ENCODE measurements around the gene RGS14. TPM values are rescaled to one million over a fixed set of nuclear protein-coding genes. Genes with fewer than 3 reads are reported as not detected.
"Not testable (repeated sequence)": the region's sequence is repeated elsewhere in the genome, so short reads cannot be mapped to it uniquely, and the experiment has no call there.

Gene RGS14
- total RNA-seq, 1 experiment from 2014 or later = 4.8 TPM

DNA sequence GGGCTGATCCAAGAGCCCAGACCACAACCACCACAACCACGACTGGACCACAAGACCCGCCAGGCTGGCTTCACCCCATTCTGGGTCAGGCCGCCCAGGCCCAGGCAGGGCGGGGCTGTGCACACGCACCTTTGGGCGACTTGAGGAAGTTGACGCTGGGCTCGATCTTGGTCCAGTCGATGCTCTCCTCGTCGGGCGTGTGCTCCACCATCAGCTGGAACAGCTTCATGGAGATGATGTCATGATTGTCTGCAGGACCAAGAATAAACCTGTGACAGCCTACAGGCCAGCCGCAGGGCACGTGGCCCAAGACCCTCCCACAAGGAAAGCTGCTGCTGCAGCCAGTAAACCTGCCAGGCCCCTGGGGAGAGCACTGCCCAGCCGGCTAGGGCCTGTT, 23.6 kb upstream of the RGS14 start:
- H3K36me3 ChIP-seq = peaks cover 21% of the 10 kb centered on the region
- no peaks in the 10 kb centered on the region for H3K9me3 ChIP-seq (replicated peaks)
- no peaks in the 10 kb centered on the region for H3K27me3 ChIP-seq
- no peaks in the 10 kb centered on the region for H3K4me1 ChIP-seq
- H3K4me3 ChIP-seq = no peak overlapping the region
- no peak overlapping the region for H3K27ac ChIP-seq
- DNase-seq = no peak

DNA sequence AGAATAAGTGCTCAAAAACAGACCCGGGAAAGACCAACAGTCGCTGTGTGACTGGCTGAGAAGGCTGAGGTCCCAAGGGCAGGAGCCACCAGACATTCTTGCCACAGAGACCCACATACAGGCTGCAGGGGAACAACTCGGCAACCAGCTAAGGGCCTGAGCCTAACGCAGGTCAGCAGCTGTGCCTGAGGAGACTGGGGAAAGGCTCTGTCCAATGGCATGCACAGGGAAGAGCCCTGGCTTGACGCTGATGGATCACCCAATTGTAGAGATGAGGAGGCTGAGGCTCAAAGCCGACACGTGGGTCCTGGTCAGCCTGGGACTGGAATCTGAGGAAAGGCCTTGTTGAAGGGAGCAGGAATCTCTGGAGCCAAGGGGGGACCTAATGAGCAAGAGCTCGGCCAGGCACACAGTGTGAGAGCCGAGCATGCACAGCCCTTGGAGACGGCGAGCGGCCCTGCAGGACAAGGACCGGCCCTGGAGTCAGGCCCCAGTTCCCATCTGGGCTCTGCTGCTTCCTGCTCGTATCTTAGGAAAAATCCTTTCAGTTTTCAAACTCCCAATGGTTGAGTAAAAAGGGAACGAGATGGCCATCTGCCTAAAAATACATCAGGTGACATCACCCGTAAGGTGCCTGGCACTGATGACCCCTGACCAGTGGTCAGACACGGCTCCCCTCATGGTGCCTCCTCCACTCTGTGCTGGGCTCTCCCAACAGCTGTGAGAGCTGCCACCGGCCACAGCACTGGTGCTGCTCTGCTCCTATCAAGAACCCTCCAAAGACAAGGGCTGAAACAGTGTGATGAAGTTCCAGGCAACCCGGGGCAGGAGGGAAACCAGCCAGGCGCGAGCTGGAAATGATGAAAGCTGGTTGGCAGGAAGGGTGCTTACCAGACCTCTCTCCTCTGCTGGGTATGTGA, 22.7 kb upstream of the RGS14 start:
- H3K9me3 ChIP-seq (replicated peaks) = no peaks in the 10 kb centered on the region
- H3K27ac ChIP-seq = no peak overlapping the region
- no peaks in the 10 kb centered on the region for H3K4me1 ChIP-seq
- H3K4me3 ChIP-seq = no peak overlapping the region
- no peak for DNase-seq
- H3K36me3 ChIP-seq = peaks cover 21% of the 10 kb centered on the region
- H3K27me3 ChIP-seq = no peaks in the 10 kb centered on the region

DNA sequence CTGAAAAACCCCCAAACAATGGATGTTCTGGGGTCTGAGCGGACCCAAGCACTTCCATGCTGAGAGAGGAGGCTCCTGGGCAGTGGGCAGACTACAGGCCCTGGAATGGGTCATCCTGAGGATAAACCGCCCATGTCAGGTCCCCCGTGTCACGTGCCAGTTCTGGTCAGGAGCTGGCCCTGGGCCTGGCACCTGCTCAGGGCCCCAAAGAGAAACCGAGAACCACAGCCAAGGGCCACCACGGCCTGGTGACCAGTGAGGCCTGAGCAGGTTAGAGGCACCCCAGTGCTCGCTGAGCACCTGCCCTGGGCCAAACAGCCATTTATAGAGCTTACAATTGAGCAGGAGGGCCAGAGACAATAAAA, 22.0 kb upstream of the RGS14 start:
- Histone ChIP-seq H3K9me3 (replicated peaks) (no peaks in the 10 kb centered on the region), H3K27ac (no peak overlapping the region), H3K4me1 (no peaks in the 10 kb centered on the region), H3K4me3 (no peak overlapping the region), H3K36me3 (peaks cover 19% of the 10 kb centered on the region), H3K27me3 (no peaks in the 10 kb centered on the region)
- no peak for DNase-seq

GRCh38 chr5:177336112-177336511, 21.6 kb upstream of the RGS14 start:
- Histone ChIP-seq H3K36me3 (peaks cover 19% of the 10 kb centered on the region), H3K27me3 (no peaks in the 10 kb centered on the region), H3K9me3 (replicated peaks) (no peaks in the 10 kb centered on the region), H3K27ac (no peak overlapping the region), H3K4me1 (no peaks in the 10 kb centered on the region), H3K4me3 (no peak overlapping the region)
- peak in 1 of 2 experiments; percentile 30 for DNase-seq

DNA sequence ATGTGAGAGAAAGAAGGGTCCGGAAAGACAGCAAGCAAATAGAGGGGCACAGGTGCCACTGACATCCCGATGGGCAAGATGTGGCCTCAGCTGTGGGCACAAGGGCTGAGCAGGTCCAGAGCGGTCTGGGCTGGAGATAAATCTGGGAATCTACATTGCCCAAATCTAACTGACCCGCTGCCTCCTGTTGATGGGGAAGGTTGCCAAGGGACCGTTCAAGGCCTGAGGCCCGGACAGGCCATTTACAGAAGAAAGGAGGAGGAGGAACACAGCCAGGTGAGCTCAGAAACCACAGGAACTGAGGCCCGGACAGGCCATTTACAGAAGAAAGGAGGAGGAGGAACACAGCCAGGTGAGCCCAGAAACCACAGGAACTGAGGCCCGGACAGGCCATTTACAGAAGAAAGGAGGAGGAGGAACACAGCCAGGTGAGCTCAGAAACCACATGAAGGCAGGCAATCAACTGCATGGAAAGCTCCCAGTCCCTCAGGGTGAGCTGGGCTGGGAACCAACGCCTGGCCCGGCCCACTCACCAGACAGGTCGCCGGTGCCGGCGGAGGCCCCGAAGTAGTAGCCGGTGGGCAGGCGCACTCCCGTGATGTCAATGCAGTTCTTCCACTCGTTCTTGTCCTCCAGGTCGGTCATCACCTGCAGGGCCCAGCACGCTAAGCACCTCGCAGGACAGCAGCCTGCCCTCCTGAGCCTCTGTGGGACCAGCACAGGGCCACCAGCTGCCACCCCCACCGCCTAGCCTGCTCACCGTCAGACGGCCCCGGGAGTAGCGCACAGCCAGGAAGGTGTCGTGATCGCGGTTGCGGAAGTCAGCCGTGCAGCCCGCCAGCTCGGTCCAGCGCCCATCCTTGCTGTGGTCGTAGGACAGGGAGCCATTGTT, 20.9 kb upstream of the RGS14 start:
- H3K36me3 ChIP-seq = peaks cover 25% of the 10 kb centered on the region
- no peak overlapping the region for H3K27ac ChIP-seq
- H3K9me3 ChIP-seq (replicated peaks) = no peaks in the 10 kb centered on the region
- no peaks in the 10 kb centered on the region for H3K27me3 ChIP-seq
- no peak overlapping the region for H3K4me3 ChIP-seq
- no peak for DNase-seq
- H3K4me1 ChIP-seq = no peaks in the 10 kb centered on the region

DNA sequence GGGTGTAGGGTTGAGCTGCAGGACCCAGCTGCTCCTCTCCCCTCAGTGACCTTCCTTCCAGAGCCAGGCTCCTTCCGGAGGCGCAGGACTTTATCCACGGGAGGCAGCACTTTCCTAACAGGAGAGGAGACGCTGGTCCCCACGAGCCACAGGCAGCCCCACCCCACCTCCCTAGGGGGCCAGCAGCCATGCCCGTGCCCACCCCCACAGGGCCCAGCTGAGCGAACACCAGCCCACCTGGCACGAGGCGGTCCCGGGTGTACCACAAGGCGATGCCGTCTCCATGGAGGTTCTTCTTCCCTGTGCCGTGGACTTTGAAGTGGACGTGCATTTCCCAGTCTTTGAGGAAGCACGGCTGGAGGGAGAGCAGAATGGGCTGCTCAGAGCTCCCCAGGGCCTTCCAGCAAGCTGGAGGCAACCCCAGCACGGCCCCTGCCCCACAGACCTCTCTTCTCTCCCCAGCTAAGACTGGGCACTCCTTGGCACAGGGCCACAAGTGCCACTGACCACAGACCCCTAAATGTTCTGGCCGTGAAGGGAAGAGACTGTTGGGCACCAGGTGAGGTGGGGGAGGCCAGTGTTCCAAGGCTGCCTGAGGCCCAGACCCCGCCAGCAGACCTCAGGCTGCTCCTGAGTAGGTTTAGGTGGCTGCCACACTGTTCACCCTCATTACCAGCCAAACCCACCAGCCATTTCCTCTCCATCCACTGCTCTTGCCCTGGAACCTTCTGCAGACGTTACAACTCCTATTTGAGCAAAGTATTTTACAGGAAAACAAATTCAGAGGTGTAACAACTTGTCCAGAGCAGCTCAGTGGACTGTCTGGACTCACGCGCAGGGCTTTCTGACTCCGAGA, 19.2 kb upstream of the RGS14 start:
- DNase-seq = no peak
- no peaks in the 10 kb centered on the region for H3K9me3 ChIP-seq (replicated peaks)
- no peaks in the 10 kb centered on the region for H3K27me3 ChIP-seq
- H3K36me3 ChIP-seq = peaks cover 30% of the 10 kb centered on the region
- H3K4me1 ChIP-seq = no peaks in the 10 kb centered on the region
- H3K4me3 ChIP-seq = no peak overlapping the region
- no peak overlapping the region for H3K27ac ChIP-seq

- no peak overlapping the region for H3K4me3 ChIP-seq
- DNase-seq = no peak
- no peaks in the 10 kb centered on the region for H3K9me3 ChIP-seq (replicated peaks)
- peaks cover 26% of the 10 kb centered on the region for H3K36me3 ChIP-seq
- no peaks in the 10 kb centered on the region for H3K27me3 ChIP-seq
- no peaks in the 10 kb centered on the region for H3K4me1 ChIP-seq
- H3K27ac ChIP-seq = no peak overlapping the region
These were observed 18.6 kb upstream of the RGS14 start for GRCh38 chr5:177339107-177339638.

DNA sequence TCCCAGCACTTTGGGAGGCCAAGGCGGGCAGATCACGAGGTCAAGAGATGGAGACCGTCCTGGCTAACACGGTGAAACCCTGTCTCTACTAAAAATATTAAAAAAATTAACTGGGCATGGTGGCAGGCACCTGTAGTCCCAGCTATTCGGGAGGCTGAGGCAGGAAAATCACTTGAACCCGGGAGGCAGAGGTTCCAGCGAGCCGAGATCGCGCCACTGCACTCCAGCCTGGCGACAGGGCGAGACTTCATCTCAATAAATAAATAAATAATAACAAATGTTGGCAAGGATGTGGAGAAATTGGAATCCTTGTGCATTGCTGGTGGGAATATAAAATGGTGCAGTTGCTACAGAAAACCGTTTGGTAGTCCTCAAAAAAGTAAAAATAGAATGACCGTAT, 14.7 kb upstream of the RGS14 start:
- not testable (repeated sequence) for H3K4me3 ChIP-seq; H3K27ac ChIP-seq; H3K9me3 ChIP-seq (replicated peaks); H3K4me1 ChIP-seq; H3K27me3 ChIP-seq; DNase-seq
- peaks cover 22% of the 10 kb centered on the region; the same call in 1 of the 2 replicates for H3K36me3 ChIP-seq

- Histone ChIP-seq H3K27me3 (no peaks in the 10 kb centered on the region), H3K9me3 (replicated peaks) (no peaks in the 10 kb centered on the region), H3K4me3 (no peak overlapping the region), H3K4me1 (no peaks in the 10 kb centered on the region), H3K27ac (no peak overlapping the region), H3K36me3 (peaks cover 22% of the 10 kb centered on the region; the same call in 1 of the 2 replicates)
- no peak for DNase-seq
These were observed 13.9 kb upstream of the RGS14 start for GRCh38 chr5:177343777-177344176.

DNA sequence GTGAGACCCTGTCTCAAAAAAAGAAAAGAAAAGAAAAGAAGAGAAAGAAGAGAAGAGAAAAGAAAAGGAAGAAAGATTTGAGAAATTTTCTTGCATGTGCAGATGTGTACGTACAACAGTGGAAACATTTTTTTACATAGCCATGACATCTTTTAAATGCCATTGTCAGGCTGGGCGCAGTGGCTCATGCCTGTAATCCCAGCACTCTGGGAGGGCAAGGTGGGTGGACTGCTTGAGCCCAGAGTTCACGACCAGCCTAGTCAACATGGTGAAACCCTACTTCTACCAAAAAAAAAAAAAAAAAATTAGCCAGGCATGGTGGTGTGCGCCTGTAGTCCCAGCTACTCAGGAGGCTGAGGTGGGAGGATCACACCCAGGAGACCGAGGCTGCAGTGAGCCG, 12.8 kb upstream of the RGS14 start:
- Histone ChIP-seq H3K4me3 (no peak overlapping the region), H3K36me3 (peaks cover 22% of the 10 kb centered on the region; the same call in 1 of the 2 replicates), H3K27me3 (no peaks in the 10 kb centered on the region), H3K27ac (no peak overlapping the region), H3K4me1 (0 out of 2 replicates have a peak, but pooled peaks cover 2% of the 10 kb centered on the region), H3K9me3 (replicated peaks) (no peaks in the 10 kb centered on the region)
- no peak for DNase-seq

GRCh38 chr5:177346820-177347219, 10.9 kb upstream of the RGS14 start:
- Histone ChIP-seq H3K4me1 (peaks cover 8% of the 10 kb centered on the region; the same call in 1 of the 2 replicates), H3K4me3 (no peak overlapping the region), H3K36me3 (peaks cover 16% of the 10 kb centered on the region; the same call in 1 of the 2 replicates), H3K27me3 (no peaks in the 10 kb centered on the region), H3K27ac (no peak overlapping the region), H3K9me3 (replicated peaks) (no peaks in the 10 kb centered on the region)
- no peak for DNase-seq

GRCh38 chr5:177347699-177348098, 10.0 kb upstream of the RGS14 start:
- peaks cover 16% of the 10 kb centered on the region; the same call in 1 of the 2 replicates for H3K36me3 ChIP-seq

GRCh38 chr5:177349362-177349647, 8.4 kb upstream of the RGS14 start:
- Histone ChIP-seq H3K27ac (no peak overlapping the region), H3K4me3 (no peak overlapping the region), H3K4me1 (peaks cover 8% of the 10 kb centered on the region; the same call in 1 of the 2 replicates), H3K9me3 (replicated peaks) (no peaks in the 10 kb centered on the region), H3K36me3 (peaks cover 7% of the 10 kb centered on the region; the same call in 1 of the 2 replicates), H3K27me3 (no peaks in the 10 kb centered on the region)
- no peak for DNase-seq

More at GRCh38 chr5:177347699-177348098, 10.0 kb upstream of the RGS14 start:
- H3K4me3 ChIP-seq = no peak overlapping the region
- H3K27ac ChIP-seq = no peak overlapping the region
- DNase-seq = no peak
- no peaks in the 10 kb centered on the region for H3K27me3 ChIP-seq
- no peaks in the 10 kb centered on the region for H3K9me3 ChIP-seq (replicated peaks)
- H3K4me1 ChIP-seq = peaks cover 8% of the 10 kb centered on the region; the same call in 1 of the 2 replicates

- Histone ChIP-seq H3K4me3 (no peak overlapping the region), H3K9me3 (replicated peaks) (no peaks in the 10 kb centered on the region), H3K4me1 (peaks cover 8% of the 10 kb centered on the region; the same call in 1 of the 2 replicates), H3K36me3 (peaks cover 3% of the 10 kb centered on the region; the same call in 1 of the 2 replicates), H3K27me3 (no peaks in the 10 kb centered on the region), H3K27ac (no peak overlapping the region)
- DNase-seq = no peak
These were observed 8.0 kb upstream of the RGS14 start for GRCh38 chr5:177349762-177350161.
